ENCODE results near the gene SERPINA9. TPM values are rescaled to one million over a fixed set of nuclear protein-coding genes. Genes with fewer than 3 reads are reported as not detected.

SERPINA9 gene
- total RNA-seq, 1 experiment from 2014 or later: 182 TPM

DNA sequence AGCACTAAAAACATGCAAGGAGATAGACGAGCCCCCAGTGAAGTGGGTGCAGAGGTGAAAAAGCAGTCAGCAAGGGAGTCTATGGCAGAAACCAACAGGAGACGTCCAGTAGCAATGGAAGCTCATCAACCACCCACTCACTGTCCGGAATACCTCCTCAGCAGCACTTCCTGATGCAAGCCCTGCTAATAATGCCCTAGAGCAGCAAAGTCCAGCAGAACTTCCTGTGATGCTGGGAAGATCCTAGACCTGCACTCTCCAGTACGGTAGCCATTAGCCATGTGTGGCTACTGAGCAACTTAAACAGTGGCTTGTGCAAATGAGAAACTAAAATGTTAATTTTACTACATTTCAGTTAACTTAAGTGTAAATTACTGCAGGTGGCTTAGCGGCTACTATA, 11.0 kb downstream of the SERPINA9 start:
- Histone ChIP-seq H3K36me3 (ENCODE audit: insufficient read depth, low read length) (peaks cover 63% of the 10 kb centered on the region), H3K9ac (ENCODE audit: low read length) (no peak overlapping the region), H3K4me1 (ENCODE audit: low read length) (peaks cover 55% of the 10 kb centered on the region), H4K20me1 (ENCODE audit: insufficient read depth, low read depth, low read length) (no peaks in the 10 kb centered on the region), H3K9me3 (ENCODE audit: low read length) (no peaks in the 10 kb centered on the region), H3K4me3 (ENCODE audit: low read length) (no peak overlapping the region), H3K79me2 (ENCODE audit: low read length) (no peaks in the 10 kb centered on the region), H3K9me2 (replicated peaks; ENCODE audit: insufficient read depth, low read length) (no peaks in the 10 kb centered on the region), H3K27me3 (ENCODE audit: low read length) (no peaks in the 10 kb centered on the region), H3K4me2 (ENCODE audit: low read depth, low read length, poor library complexity, severe bottlenecking) (no peak overlapping the region), H3K27ac (ENCODE audit: low read length) (peak overlapping the region; percentile 8; the same call in 1 of the 2 replicates), H2AFZ (ENCODE audit: low read length) (no peak overlapping the region)
- no peak for DNase-seq

DNA sequence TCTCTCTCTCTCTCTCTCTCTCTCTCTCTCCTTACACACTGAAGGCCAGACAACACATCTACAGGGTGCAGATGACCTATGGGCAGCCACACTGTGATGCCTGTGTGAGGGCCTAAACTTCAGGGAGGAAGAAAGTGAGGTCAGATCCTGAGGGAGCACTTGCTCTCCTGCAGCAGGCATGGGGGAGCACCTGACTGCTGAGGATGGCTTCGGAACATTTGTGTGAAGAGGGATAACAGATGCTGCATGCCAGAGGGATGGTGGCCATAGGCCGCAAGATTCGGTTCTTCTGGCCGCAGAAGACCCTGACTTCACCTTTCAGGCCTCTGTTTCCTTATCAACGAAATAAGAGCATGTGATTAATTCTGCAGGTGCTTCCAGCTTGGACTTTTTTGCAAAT, 11.7 kb downstream of the SERPINA9 start:
- Histone ChIP-seq H4K20me1 (ENCODE audit: insufficient read depth, low read depth, low read length) (no peaks in the 10 kb centered on the region), H3K4me3 (ENCODE audit: low read length) (no peak overlapping the region), H3K9me3 (ENCODE audit: low read length) (no peaks in the 10 kb centered on the region), H3K4me1 (ENCODE audit: low read length) (peaks cover 50% of the 10 kb centered on the region), H2AFZ (ENCODE audit: low read length) (no peak overlapping the region), H3K79me2 (ENCODE audit: low read length) (no peaks in the 10 kb centered on the region), H3K36me3 (ENCODE audit: insufficient read depth, low read length) (peaks cover 57% of the 10 kb centered on the region), H3K4me2 (ENCODE audit: low read depth, low read length, poor library complexity, severe bottlenecking) (no peak overlapping the region), H3K9ac (ENCODE audit: low read length) (no peak overlapping the region), H3K27me3 (ENCODE audit: low read length) (no peaks in the 10 kb centered on the region), H3K27ac (ENCODE audit: low read length) (no peak overlapping the region), H3K9me2 (replicated peaks; ENCODE audit: insufficient read depth, low read length) (no peaks in the 10 kb centered on the region)
- DNase-seq: no peak

DNA sequence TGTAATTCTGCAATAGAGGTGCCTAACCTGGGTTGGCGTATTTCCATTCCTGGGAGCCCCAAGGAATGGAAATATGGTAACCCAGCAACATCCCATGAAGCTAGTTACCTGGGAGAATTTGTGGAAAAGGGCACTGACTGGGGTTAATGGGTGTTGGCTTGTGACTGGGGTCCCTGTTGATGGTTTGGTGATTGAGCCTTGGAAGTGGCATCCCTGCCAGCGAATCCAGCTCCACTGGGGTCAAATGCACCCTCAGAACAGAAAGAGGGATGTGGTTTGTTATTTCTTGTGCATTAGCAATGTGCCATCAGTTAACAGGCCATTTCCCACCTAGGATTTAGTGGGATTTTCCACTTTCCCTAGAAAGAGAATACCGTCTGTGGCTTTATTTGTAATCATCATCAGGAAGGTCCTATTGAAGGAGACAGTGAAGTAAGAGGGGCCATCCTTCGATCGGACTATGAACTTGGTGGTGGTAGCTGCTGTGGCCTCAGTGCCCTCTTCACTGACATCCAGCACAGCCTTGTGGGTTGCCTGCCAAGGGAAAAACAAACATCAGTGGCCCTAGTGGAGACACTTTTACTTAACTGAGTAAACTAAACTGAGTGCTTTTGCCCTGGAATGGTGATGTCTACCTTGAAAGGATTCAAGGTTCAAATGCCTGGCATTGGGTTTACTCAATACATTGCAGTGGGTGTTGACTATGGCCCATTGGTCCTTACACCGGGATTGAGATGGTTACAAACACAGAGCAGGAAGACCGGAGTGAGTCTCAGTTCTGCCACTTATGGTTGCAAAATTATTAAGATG, 13.0 kb downstream of the SERPINA9 start:
- Histone ChIP-seq H3K27me3 (ENCODE audit: low read length) (no peaks in the 10 kb centered on the region), H3K9me2 (replicated peaks; ENCODE audit: insufficient read depth, low read length) (no peaks in the 10 kb centered on the region), H3K4me3 (ENCODE audit: low read length) (no peak overlapping the region), H3K4me2 (ENCODE audit: low read depth, low read length, poor library complexity, severe bottlenecking) (no peak overlapping the region), H3K79me2 (ENCODE audit: low read length) (no peaks in the 10 kb centered on the region), H3K36me3 (ENCODE audit: insufficient read depth, low read length) (peaks cover 45% of the 10 kb centered on the region), H3K9me3 (ENCODE audit: low read length) (no peaks in the 10 kb centered on the region), H2AFZ (ENCODE audit: low read length) (no peak overlapping the region), H3K27ac (ENCODE audit: low read length) (peak overlapping the region; percentile 23; the same call in 1 of the 2 replicates), H4K20me1 (ENCODE audit: insufficient read depth, low read depth, low read length) (no peaks in the 10 kb centered on the region), H3K9ac (ENCODE audit: low read length) (no peak overlapping the region), H3K4me1 (ENCODE audit: low read length) (peaks cover 50% of the 10 kb centered on the region)
- no peak for DNase-seq

DNA sequence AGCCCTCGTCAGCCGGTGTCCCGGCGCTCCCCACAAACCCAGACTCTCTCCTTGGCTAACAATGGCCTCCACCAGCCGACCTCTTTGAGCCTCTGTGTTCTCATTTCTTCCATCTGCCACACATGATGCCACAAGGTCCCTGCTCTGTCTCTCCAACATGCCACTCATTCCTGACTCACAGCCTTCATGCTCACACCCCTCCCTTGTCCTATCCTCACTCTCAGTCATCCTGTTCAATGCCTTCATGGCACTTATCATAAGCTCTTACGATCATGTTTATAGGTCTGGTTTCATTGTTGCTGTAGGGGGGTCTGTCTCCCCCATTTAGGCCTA, 13.8 kb downstream of the SERPINA9 start:
- DNase-seq: no peak
- H3K79me2 ChIP-seq (ENCODE audit: low read length): no peaks in the 10 kb centered on the region

DNA sequence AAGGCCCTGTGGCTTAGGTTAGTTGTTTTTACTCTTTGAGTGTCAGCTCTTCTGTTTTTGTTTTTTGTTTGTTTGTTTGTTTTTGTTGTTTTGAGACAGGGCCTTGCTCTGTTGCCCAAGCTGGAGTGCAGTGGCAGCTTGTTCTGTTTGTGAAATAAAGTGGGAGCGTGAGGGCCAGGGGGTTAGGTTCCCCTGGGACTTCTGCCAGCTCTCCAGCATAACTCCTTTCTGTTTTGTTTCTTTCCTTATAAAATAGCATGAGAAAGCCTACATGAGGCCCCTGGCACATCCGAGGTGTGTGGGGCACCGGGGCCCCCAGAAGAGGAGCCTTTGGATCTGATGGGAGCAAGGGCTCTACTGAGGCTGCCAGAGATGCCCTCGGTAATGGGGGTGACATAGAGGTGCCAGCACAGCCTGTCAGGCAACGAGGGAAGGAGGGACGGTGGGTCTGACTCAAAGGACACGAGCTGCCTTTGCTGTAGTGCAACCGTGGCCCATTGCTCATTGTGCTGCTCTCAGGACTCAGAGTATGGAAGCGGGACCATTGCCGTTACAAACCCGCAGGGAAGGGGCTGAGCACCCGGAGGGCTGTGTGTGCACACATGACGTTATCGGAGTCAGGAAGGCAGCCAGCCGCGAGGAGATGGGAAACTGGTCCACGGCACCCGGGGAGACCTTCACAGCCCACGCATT, 14.3 kb downstream of the SERPINA9 start:
- Histone ChIP-seq H3K27ac (ENCODE audit: low read length) (peak overlapping the region; percentile 43), H3K4me3 (ENCODE audit: low read length) (no peak overlapping the region), H3K27me3 (ENCODE audit: low read length) (no peaks in the 10 kb centered on the region), H3K79me2 (ENCODE audit: low read length) (no peaks in the 10 kb centered on the region), H3K36me3 (ENCODE audit: insufficient read depth, low read length) (peaks cover 33% of the 10 kb centered on the region), H3K9me2 (replicated peaks; ENCODE audit: insufficient read depth, low read length) (no peaks in the 10 kb centered on the region), H3K9me3 (ENCODE audit: low read length) (no peaks in the 10 kb centered on the region), H4K20me1 (ENCODE audit: insufficient read depth, low read depth, low read length) (no peaks in the 10 kb centered on the region), H3K4me1 (ENCODE audit: low read length) (peaks cover 41% of the 10 kb centered on the region), H3K9ac (ENCODE audit: low read length) (no peak overlapping the region), H2AFZ (ENCODE audit: low read length) (no peak overlapping the region), H3K4me2 (ENCODE audit: low read depth, low read length, poor library complexity, severe bottlenecking) (no peak overlapping the region)
- no peak for DNase-seq

More for the DNA sequence above, 13.8 kb downstream of the SERPINA9 start:
- H3K9me2 ChIP-seq (replicated peaks; ENCODE audit: insufficient read depth, low read length): no peaks in the 10 kb centered on the region
- H2AFZ ChIP-seq (ENCODE audit: low read length): no peak overlapping the region
- no peaks in the 10 kb centered on the region for H3K9me3 ChIP-seq (ENCODE audit: low read length)
- no peak overlapping the region for H3K4me3 ChIP-seq (ENCODE audit: low read length)
- H3K36me3 ChIP-seq (ENCODE audit: insufficient read depth, low read length): peaks cover 37% of the 10 kb centered on the region
- no peaks in the 10 kb centered on the region for H4K20me1 ChIP-seq (ENCODE audit: insufficient read depth, low read depth, low read length)
- H3K27ac ChIP-seq (ENCODE audit: low read length): no peak overlapping the region
- H3K4me1 ChIP-seq (ENCODE audit: low read length): peaks cover 45% of the 10 kb centered on the region
- H3K27me3 ChIP-seq (ENCODE audit: low read length): no peaks in the 10 kb centered on the region
- H3K4me2 ChIP-seq (ENCODE audit: low read depth, low read length, poor library complexity, severe bottlenecking): no peak overlapping the region
- no peak overlapping the region for H3K9ac ChIP-seq (ENCODE audit: low read length)

DNA sequence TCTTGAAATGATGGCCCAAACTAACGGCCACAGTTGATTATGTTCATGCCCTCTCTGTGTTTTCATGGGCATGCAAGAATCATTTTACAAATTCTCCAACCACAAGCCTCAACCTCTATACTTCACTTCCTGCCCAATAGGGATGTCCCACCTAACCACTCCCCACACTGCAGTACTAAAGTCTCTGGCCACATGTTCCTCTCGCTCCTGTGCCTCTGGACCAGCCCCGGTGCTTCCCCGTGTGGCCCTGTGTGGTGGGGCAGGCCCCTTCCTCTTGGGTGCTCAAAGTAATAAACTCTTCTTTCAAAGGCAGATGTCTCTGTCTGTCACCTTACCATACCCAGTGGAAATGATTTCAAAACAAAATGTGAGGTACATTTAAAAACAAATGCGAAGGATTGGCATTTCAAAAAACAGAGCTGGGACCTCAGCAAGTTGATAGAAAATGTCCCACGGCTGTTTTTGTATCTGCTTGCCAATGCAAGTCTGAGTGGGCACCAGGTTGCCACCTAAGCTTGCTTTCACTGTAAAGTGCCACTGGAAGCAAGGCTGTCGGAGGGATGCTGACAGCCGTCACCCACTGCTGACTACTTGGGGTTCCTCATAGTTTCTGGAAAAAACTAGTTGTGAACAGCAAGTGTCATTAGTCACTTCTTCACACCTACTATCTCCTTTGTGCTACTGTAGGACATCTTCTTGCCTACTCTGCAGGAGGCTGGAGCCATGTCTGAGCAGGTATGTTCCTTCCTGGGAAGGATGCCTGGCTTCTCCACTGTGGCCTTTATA, 15.2 kb downstream of the SERPINA9 start:
- Histone ChIP-seq H3K4me2 (ENCODE audit: low read depth, low read length, poor library complexity, severe bottlenecking) (no peak overlapping the region), H3K9ac (ENCODE audit: low read length) (no peak overlapping the region; the same call in 1 of the 2 replicates), H3K4me1 (ENCODE audit: low read length) (peaks cover 34% of the 10 kb centered on the region), H3K4me3 (ENCODE audit: low read length) (no peak overlapping the region), H2AFZ (ENCODE audit: low read length) (no peak overlapping the region), H3K36me3 (ENCODE audit: insufficient read depth, low read length) (peaks cover 25% of the 10 kb centered on the region; the same call in 1 of the 2 replicates), H3K27ac (ENCODE audit: low read length) (peak overlapping the region; percentile 43), H4K20me1 (ENCODE audit: insufficient read depth, low read depth, low read length) (no peaks in the 10 kb centered on the region), H3K9me2 (replicated peaks; ENCODE audit: insufficient read depth, low read length) (no peaks in the 10 kb centered on the region), H3K79me2 (ENCODE audit: low read length) (no peaks in the 10 kb centered on the region), H3K27me3 (ENCODE audit: low read length) (no peaks in the 10 kb centered on the region), H3K9me3 (ENCODE audit: low read length) (no peaks in the 10 kb centered on the region)
- DNase-seq: peak; percentile 73

DNA sequence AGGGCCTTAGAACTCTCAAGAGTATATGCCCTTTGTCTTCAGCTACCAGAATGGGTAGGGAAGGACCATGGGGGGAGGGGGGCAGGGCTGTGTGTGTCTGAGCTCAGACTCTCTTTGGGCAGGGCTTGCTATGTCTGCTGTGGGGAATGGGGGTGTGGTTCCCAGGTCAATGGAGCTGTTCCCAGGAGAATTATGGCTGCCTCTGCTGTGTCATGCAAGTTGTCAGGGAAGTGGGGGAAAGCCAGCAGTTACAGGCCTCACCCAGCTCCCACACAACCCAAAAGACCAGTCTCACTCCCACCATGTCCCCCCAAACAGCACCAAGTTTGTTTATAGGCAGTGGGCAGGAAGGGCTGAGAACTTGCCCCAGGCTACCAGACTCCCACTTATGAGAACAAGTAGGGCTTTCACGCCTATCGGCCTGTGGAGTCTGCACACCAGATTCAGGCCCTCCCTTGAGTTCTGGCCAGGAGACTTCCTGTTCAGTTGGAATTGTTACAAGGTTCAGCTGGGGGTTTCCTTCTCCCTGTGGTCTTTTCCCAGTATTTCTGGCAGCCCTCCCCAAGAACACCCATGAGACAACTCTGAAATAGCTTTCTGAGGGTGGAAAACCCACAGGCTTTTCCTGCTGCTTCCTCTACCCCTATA, 17.3 kb downstream of the SERPINA9 start:
- Histone ChIP-seq H3K27me3 (ENCODE audit: low read length) (no peaks in the 10 kb centered on the region), H3K4me2 (ENCODE audit: low read depth, low read length, poor library complexity, severe bottlenecking) (no peak overlapping the region), H3K4me1 (ENCODE audit: low read length) (peaks cover 38% of the 10 kb centered on the region), H4K20me1 (ENCODE audit: insufficient read depth, low read depth, low read length) (no peaks in the 10 kb centered on the region), H3K9me2 (replicated peaks; ENCODE audit: insufficient read depth, low read length) (no peaks in the 10 kb centered on the region), H3K9me3 (ENCODE audit: low read length) (no peaks in the 10 kb centered on the region), H3K27ac (ENCODE audit: low read length) (no peak overlapping the region), H3K9ac (ENCODE audit: low read length) (no peak overlapping the region), H3K4me3 (ENCODE audit: low read length) (no peak overlapping the region), H3K79me2 (ENCODE audit: low read length) (no peaks in the 10 kb centered on the region), H2AFZ (ENCODE audit: low read length) (no peak overlapping the region), H3K36me3 (ENCODE audit: insufficient read depth, low read length) (peaks cover 10% of the 10 kb centered on the region; the same call in 1 of the 2 replicates)
- DNase-seq: no peak
